Kidney epithelial cell (primary cell): ENCODE results near the gene UBXN10. TPM values are rescaled to one million over a fixed set of nuclear protein-coding genes. Genes with fewer than 3 reads are reported as not detected.

Experiments
- DNase-seq: peaks from one replicate; pipeline ENCODE4 v3.0.0-alpha.2; 2010; ENCODE audit warnings: low read depth
- H3K27me3 ChIP-seq: 2 replicates; pipeline ENCODE4 v1.6.0; 2011; ENCODE audit warnings: low read length; ENCODE audit not compliant: control insufficient read depth, insufficient read depth
- H3K36me3 ChIP-seq: 2 replicates; pipeline ENCODE4 v1.5.1; 2011; ENCODE audit warnings: low read length; ENCODE audit not compliant: control insufficient read depth, insufficient read depth
- H3K4me3 ChIP-seq: 2 replicates; pipeline ENCODE4 v1.5.1; 2011; ENCODE audit warnings: low read depth, mild to moderate bottlenecking, control low read depth, low read length
- CTCF ChIP-seq: IDR thresholded peaks from 2 replicates; pipeline ENCODE4 v1.5.1; 2011; ENCODE audit warnings: mild to moderate bottlenecking, moderate library complexity, low read length, control low read depth, inconsistent platforms; ENCODE audit not compliant: insufficient read depth, poor library complexity, severe bottlenecking
- total RNA-seq: library from RNA; depleted of rRNA; stranded (reverse); fragments of >200 nt; gene quantifications from 2 replicates; pipeline ENCODE4 v1.2.3, GENCODE V29; 2015

UBXN10 gene
- total RNA-seq, 1 donor from 2014 or later: 1.6 TPM

GRCh38 chr1:20143318-20143717 lies 42.6 kb upstream of the UBXN10 start:
- H3K4me3 ChIP-seq: no peak overlapping the region
- H3K36me3 ChIP-seq: no peaks in the 10 kb centered on the region
- no peaks in the 10 kb centered on the region for H3K27me3 ChIP-seq
- DNase-seq: no peak
- TF ChIP-seq CTCF: no peak

DNA sequence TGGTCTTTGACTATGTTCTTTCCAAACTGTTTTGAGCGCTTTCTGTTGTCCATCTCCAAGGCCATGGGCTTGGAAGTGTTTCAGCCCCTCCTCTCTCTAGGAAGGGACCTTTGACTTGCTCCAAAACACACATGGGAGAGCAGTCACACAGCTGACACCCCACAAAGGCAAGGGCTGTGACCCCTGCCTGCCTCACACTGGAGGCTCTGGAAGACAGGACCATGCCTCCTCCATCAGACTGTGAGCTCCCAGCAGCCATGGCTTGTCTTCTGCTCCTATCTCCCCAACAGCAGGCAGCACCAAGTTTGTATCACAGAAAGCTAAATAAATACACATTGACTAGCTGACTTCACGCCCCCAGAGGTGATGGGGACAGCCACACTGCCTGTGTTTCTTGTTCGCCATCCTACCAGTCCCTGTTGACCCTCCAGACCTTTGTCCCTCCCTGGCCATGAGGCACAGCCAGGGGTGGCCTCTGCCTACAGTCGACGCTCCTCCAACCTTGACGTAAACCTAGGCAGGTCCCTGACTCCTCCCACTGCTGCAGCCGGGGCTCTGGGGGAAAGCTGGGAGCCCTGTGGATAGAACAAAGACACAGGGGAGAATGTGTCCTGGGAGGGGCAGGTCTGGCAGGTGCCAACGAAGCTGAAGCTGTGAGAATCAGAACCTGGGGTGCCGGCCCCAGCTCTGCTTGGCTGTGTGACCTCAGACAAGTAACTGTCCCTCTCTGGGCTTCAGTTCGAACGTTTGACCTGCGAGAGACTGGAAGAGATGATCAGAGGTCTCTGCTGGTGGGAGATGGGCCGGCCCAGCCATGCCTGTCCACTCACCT lies 41.9 kb upstream of the UBXN10 start:
- no peak overlapping the region for H3K4me3 ChIP-seq
- TF ChIP-seq CTCF: no peak
- no peak for DNase-seq
- no peaks in the 10 kb centered on the region for H3K27me3 ChIP-seq
- no peaks in the 10 kb centered on the region for H3K36me3 ChIP-seq

DNA sequence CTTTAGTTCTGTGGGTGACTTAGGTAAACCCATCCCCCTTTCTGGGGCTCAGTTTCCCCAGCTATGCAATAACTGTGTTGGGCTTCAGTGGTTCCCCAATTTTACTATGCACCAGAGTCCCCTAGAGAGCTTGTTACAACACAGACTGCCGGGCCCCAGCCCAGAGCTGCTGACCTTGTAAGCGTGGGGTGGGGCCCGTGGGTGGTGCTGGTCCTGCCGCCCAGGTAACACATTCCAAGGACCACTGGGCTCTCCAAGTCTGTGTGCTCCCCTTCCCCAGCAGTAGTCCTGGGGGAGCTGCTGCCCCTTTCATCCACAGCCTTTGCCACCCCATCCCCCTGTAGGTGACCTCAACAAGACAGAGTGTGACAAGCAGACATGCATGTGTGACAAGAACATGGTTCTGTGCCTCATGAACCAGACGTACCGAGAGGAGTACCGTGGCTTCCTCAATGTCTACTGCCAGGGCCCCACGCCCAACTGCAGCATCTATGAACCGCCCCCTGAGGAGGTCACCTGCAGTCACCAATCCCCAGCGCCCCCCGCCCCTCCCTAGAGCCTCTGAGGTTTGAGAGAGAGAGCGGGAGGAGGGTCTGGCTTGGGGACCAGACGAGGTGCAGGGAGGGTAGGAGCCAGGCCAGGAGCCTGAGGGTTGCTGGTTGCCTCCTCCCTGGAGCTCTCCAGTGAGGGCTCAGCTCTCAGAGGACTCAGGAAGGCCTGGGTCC lies 37.9 kb upstream of the UBXN10 start:
- DNase-seq: no peak
- Histone ChIP-seq H3K36me3 (no peaks in the 10 kb centered on the region), H3K4me3 (no peak overlapping the region), H3K27me3 (no peaks in the 10 kb centered on the region)
- no peak for TF ChIP-seq CTCF

- H3K27me3 ChIP-seq: no peaks in the 10 kb centered on the region
- no peak for DNase-seq
- H3K36me3 ChIP-seq: no peaks in the 10 kb centered on the region
- no peak overlapping the region for H3K4me3 ChIP-seq
- TF ChIP-seq CTCF: no peak
Observed at GRCh38 chr1:20148571-20149500, 37.1 kb upstream of the UBXN10 start.

- H3K4me3 ChIP-seq: no peak overlapping the region
- no peaks in the 10 kb centered on the region for H3K27me3 ChIP-seq
- no peaks in the 10 kb centered on the region for H3K36me3 ChIP-seq
- no peak for DNase-seq
- no peak for TF ChIP-seq CTCF
Observed at GRCh38 chr1:20149601-20150325, 36.1 kb upstream of the UBXN10 start.
